Thyroid gland (tissue), 4 donors: ENCODE measurements around the gene FCN3. TPM values are rescaled to one million over a fixed set of nuclear protein-coding genes. Genes with fewer than 3 reads are reported as not detected.

Source experiments
- DNase-seq, 2 donors: peaks; one replicate each; pipeline ENCODE4 v3.0.0-alpha.2; 2019
- H3K27ac ChIP-seq, 3 donors: fragments of 200-600 bp; sonication (generic); 1 replicate in 2 of 3; 2 replicates in 1 of 3; pipeline ENCODE4 v1.5.1; 2016 to 2019; ENCODE audit warnings: mild to moderate bottlenecking in 1 of 3, moderate library complexity in 1 of 3
- H3K27me3 ChIP-seq: fragments of 200-600 bp; sonication (generic); one replicate; pipeline ENCODE4 v1.5.1; 2019
- H3K36me3 ChIP-seq, 2 donors: fragments of 200-600 bp; sonication (generic); one replicate each; pipeline ENCODE4 v1.5.1; 2016 to 2019
- H3K4me1 ChIP-seq, 2 donors: fragments of 200-600 bp; sonication (generic); one replicate each; pipeline ENCODE4 v1.5.1; 2017 to 2019
- H3K4me3 ChIP-seq, 3 donors: fragments of 200-600 bp; sonication (generic); replicated peaks in 1 of 3; 1 replicate in 2 of 3; 2 replicates in 1 of 3; pipeline ENCODE4 v1.5.1; 2016; ENCODE audit warnings: mild to moderate bottlenecking in 1 of 3
- H3K9me3 ChIP-seq: fragments of 200-600 bp; sonication (generic); one replicate; pipeline ENCODE4 v1.5.1; 2017
- CTCF ChIP-seq, 6 experiments: fragments of 200-600 bp in 3 of 6; fragments of 450-650 bp in 3 of 6; sonication (generic) in 3 of 6; IDR thresholded peaks; one replicate each; pipeline ENCODE4 v1.5.1; 2016 to 2019; ENCODE audit warnings: antibody characterized with exemption in 6 of 6, mild to moderate bottlenecking in 2 of 6, inconsistent platforms in 1 of 6, moderate library complexity in 1 of 6
- POLR2A ChIP-seq, 2 donors: fragments of 450-650 bp; IDR thresholded peaks; one replicate each; pipeline ENCODE4 v1.6.1; 2017; ENCODE audit warnings: antibody characterized with exemption in 2 of 2, mild to moderate bottlenecking in 2 of 2, moderate library complexity in 1 of 2
- WGBS, 2 donors: methylation state at CpG; one replicate each; pipeline ENCODE4 v1.1.5; 2017; 5-methylcytosine and 5-hydroxymethylcytosine counted together
- intact Hi-C: fragments of 100-400 bp; cut with DNase I; formaldehyde crosslinking; loops from one replicate; pipeline ENCODE4 v1.15.1; 2023
- total RNA-seq, 4 donors: library from RNA; depleted of rRNA; stranded (reverse); fragments of >200 nt; gene quantifications; one replicate each; pipeline ENCODE4 v1.2.3, GENCODE V29; 2016

The FCN3 gene
- total RNA-seq, 4 donors from 2014 or later, result 7.4 to 33.4 (median 10.7) TPM

- no peak for DNase-seq
- Histone ChIP-seq H3K27ac (no peak overlapping the region), H3K36me3 (peaks cover 10 to 41% of the 10 kb centered on the region in 2 donors), H3K9me3 (no peaks in the 10 kb centered on the region), H3K4me1 (no peaks in the 10 kb centered on the region), H3K4me3 (no peak overlapping the region), H3K27me3 (no peaks in the 10 kb centered on the region)
- intact Hi-C loops, result no loop called here
- TF ChIP-seq POLR2A (IDR thresholded peaks at IDR 0.05), result no peak
- TF ChIP-seq CTCF (IDR thresholded peaks at IDR 0.05), result no peak
- 94 to 95% methylated on average over 3 of the region's 3 CpGs for WGBS, 2 donors
Observed at GRCh38 chr1:27331426-27331825, 43.2 kb downstream of the FCN3 start.

DNA sequence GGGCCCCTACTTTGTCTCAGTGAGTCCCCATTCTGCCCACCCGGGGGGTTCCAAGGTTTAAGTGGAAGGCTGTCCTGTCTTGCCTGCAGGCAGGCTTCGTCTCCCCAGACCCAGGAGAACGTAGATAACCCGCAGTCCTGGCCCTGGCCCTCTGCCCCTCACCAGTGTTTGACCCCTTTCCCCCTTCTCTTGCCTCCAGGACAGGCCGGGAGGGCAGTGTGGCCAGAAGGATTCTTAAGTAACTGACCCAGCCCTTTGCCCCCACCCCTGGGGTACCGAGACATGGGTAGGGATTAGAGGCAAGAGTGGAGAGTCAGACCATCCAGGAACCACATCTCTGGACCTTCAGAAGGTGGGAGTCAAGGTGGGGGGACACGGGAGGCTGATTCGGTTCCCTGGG lies 43.8 kb downstream of the FCN3 start:
- Histone ChIP-seq H3K36me3 (peaks cover 10 to 40% of the 10 kb centered on the region in 2 donors), H3K4me3 (no peak overlapping the region), H3K4me1 (no peaks in the 10 kb centered on the region), H3K9me3 (no peaks in the 10 kb centered on the region), H3K27me3 (no peaks in the 10 kb centered on the region), H3K27ac (no peak overlapping the region)
- DNase-seq, result no peak
- WGBS, 2 donors, result 85 to 90% methylated on average over 8 of the region's 8 CpGs
- no peak for TF ChIP-seq POLR2A (IDR thresholded peaks at IDR 0.05)
- no peak for TF ChIP-seq CTCF (IDR thresholded peaks at IDR 0.05)
- intact Hi-C loops, result no loop called here

- no peak for TF ChIP-seq CTCF (IDR thresholded peaks at IDR 0.05)
- no peak for TF ChIP-seq POLR2A (IDR thresholded peaks at IDR 0.05)
- Histone ChIP-seq H3K27me3 (no peaks in the 10 kb centered on the region), H3K36me3 (peaks cover 0 to 24% of the 10 kb centered on the region in 2 donors), H3K9me3 (no peaks in the 10 kb centered on the region), H3K4me3 (no peak overlapping the region), H3K4me1 (peaks cover 8 to 11% of the 10 kb centered on the region in 2 donors), H3K27ac (no peak overlapping the region)
- 87 to 90% methylated on average over 5 of the region's 5 CpGs for WGBS, 2 donors
- intact Hi-C loops, result no loop called here
- DNase-seq, result no peak
Observed at GRCh38 chr1:27327964-27328363, 46.7 kb downstream of the FCN3 start.

DNA sequence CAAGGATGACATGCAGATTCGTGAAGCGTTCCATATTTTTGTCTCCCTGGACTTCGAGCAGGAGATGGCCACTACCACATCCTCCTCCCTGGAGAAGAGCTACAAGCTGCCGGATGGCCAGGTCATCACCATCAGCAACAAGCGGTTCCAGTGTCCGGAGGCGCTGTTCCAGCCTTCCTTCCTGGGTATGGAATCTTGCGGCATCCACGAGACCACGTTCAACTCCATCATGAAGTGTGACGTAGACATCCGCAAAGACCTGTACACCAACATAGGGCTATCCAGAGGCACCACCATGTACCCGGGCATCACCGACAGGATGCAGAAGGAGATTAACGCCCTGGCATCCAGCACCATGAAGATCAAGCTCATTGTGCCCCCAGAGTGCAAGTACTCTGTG lies 49.3 kb downstream of the FCN3 start:
- H3K9me3 ChIP-seq, result no peaks in the 10 kb centered on the region
- no peak overlapping the region for H3K4me3 ChIP-seq
- H3K4me1 ChIP-seq, result peaks cover 10 to 13% of the 10 kb centered on the region in 2 donors
- no peak for DNase-seq
- 91 to 99% methylated on average over 12 to 15 of the region's 15 CpGs for WGBS, 2 donors
- H3K27me3 ChIP-seq, result no peaks in the 10 kb centered on the region
- TF ChIP-seq CTCF (IDR thresholded peaks at IDR 0.05), result no peak
- intact Hi-C loops, result no loop called here
- peaks cover 0 to 11% of the 10 kb centered on the region in 2 donors for H3K36me3 ChIP-seq
- H3K27ac ChIP-seq, result no peak overlapping the region

DNA sequence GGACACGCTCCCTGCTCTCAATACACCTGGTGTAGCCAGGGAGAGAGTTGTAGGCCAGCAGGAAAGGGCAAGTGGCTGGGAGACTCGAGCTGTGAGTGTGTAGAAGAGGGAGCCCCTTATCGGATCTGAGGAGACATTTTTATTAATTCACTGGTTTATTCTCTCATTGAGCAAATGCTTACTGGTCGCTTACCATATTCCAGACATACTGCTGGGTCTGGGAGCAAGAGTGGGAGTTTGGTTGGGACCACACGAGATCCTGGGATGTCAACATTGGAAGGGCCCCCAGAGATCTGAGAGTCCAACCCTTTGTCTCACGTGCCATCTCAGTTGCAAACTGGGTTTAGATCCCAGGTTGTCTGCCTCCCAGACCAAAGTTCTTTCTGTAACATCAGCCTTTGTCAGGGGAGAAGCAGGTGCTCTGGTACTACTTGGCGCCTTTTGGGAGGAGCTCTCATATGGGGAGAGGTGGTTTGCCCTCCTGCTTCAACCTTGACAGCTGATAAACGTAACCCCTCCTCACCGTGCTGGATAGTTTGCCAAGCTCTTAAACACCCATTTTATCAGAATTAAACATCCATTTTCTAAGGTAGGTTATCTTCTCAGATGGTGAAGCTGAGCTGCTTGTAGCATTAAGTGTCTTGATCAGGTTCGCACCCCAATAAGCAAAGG lies 51.9 kb downstream of the FCN3 start:
- TF ChIP-seq POLR2A (IDR thresholded peaks at IDR 0.05) (no peak), CTCF (IDR thresholded peaks at IDR 0.05) (no peak)
- DNase-seq, result no peak
- H3K4me3 ChIP-seq, result peak overlapping the region; percentile 84 to 94 (median 89)
- no peaks in the 10 kb centered on the region for H3K9me3 ChIP-seq
- H3K36me3 ChIP-seq, result peaks cover 0 to 11% of the 10 kb centered on the region in 2 donors
- WGBS, 2 donors, result 11 to 12% methylated on average over 8 to 10 of the region's 10 CpGs
- H3K4me1 ChIP-seq, result peaks cover 10 to 13% of the 10 kb centered on the region in 2 donors
- no peaks in the 10 kb centered on the region for H3K27me3 ChIP-seq
- H3K27ac ChIP-seq, result peak overlapping the region; percentile 56 to 81 (median 81)
- intact Hi-C loops, result no loop called here
